K562 (cell line): ENCODE results near the gene MAST3. TPM values are rescaled to one million over a fixed set of nuclear protein-coding genes. Genes with fewer than 3 reads are reported as not detected.

Source experiments
- GTF2F1 ChIP-seq: IDR thresholded peaks from 2 replicates; pipeline ENCODE4 v1.6.1; 2011; ENCODE audit warnings: low read depth, low read length, improper control_type of control experiment
- KDM5B ChIP-seq: fragments of 200-600 bp; sonication (generic); IDR thresholded peaks from 2 replicates; pipeline ENCODE4 v1.6.1; 2012; ENCODE audit warnings: low read depth, mild to moderate bottlenecking, moderate library complexity, low read length, control low read depth, inconsistent platforms; ENCODE audit not compliant: insufficient replicate concordance
- KHSRP ChIP-seq: fragments of 450-650 bp; IDR thresholded peaks from 2 replicates; pipeline ENCODE4 v1.6.1; 2017
- PHF8 ChIP-seq: fragments of 200-600 bp; sonication (generic); IDR thresholded peaks from 2 replicates; pipeline ENCODE4 v1.6.1; 2012; ENCODE audit warnings: mixed run types, mild to moderate bottlenecking, inconsistent platforms, low read length, moderate library complexity, borderline replicate concordance
- POLR2B ChIP-seq: fragments of 450-650 bp; IDR thresholded peaks from 2 replicates; pipeline ENCODE4 v1.6.1; 2018; ENCODE audit warnings: low read depth; ENCODE audit not compliant: partially characterized antibody
- RAD51 ChIP-seq: fragments of 450-650 bp; IDR thresholded peaks from 2 replicates; pipeline ENCODE4 v1.7.1; 2016; ENCODE audit warnings: low read depth, mild to moderate bottlenecking, borderline replicate concordance
- RBFOX2 ChIP-seq: fragments of 200-400 bp; formaldehyde crosslinking; IDR thresholded peaks from 2 replicates; pipeline ENCODE4 v1.6.1; 2017; ENCODE audit warnings: low read depth, mild to moderate bottlenecking, low read length, moderate library complexity
- SIN3A ChIP-seq, 2 experiments: fragments of 150-350 bp in 1 of 2; IDR thresholded peaks; 2 replicates each; pipeline ENCODE4 v1.6.1; 2011 to 2016; ENCODE audit warnings: borderline replicate concordance in 2 of 2, low read depth in 2 of 2, low read length in 2 of 2, mild to moderate bottlenecking in 2 of 2, moderate library complexity in 2 of 2; ENCODE audit not compliant: control insufficient read depth in 1 of 2
- ZBTB7A ChIP-seq: IDR thresholded peaks from 2 replicates; pipeline ENCODE4 v1.6.1; 2011; ENCODE audit warnings: low read depth, mild to moderate bottlenecking, low read length, moderate library complexity, borderline replicate concordance; ENCODE audit not compliant: control insufficient read depth
- ZNF76 ChIP-seq: fragments of 250-450 bp; sonication (Bioruptor Pico); IDR thresholded peaks from 2 replicates; pipeline ENCODE4 v1.4.0; 2020; ENCODE audit warnings: mild to moderate bottlenecking, moderate library complexity, borderline replicate concordance
- polyA plus RNA-seq, 8 experiments: library from polyadenylated mRNA; depleted of rRNA in 4 of 8; stranded (reverse) in 5 of 8; unstranded in 3 of 8; fragments of >200 nt; fragmentation: Nextera tagmentation in 2 of 8; fragmentation: Illumina TruSeq in 1 of 8; extraction: Ambion mirVana in 2 of 8; extraction: Trizol in 1 of 8; gene quantifications; 2 replicates each; pipeline versions ENCODE4 v1.2.1 to v1.2.3, GENCODE V29; 2011 to 2014; ENCODE audit warnings: inconsistent platforms in 1 of 8, missing spikeins in 1 of 8
- total RNA-seq, 7 experiments: library from RNA; depleted of rRNA in 6 of 7; stranded (reverse); fragments of >200 nt in 6 of 7; fragmentation: Illumina TruSeq in 2 of 7; extraction: Trizol in 2 of 7; gene quantifications; 2 replicates each; pipeline versions ENCODE4 v1.2.1 to v1.2.3, GENCODE V29; 2011 to 2021; ENCODE audit warnings: low replicate concordance in 1 of 7
- TF ChIP-seq, protein P1 (sequence below): conservative IDR thresholded peaks from 2 replicates; pipeline ENCODE4 v1.6.1; 2011; ENCODE audit warnings: low read depth, mild to moderate bottlenecking, low read length; ENCODE audit not compliant: control insufficient read depth
- TF ChIP-seq, protein P2 (sequence below): fragments of 250-450 bp; sonication (Bioruptor Pico); IDR thresholded peaks from 2 replicates; pipeline ENCODE4 v1.8.0; 2022; ENCODE audit warnings: inconsistent platforms, mild to moderate bottlenecking, moderate library complexity, borderline replicate concordance
- TF ChIP-seq, protein P3 (sequence below): fragments of 450-650 bp; IDR thresholded peaks from 2 replicates; pipeline ENCODE4 v1.6.1; 2018; ENCODE audit not compliant: partially characterized antibody
- TF ChIP-seq, protein P4 (sequence below), 2 experiments: fragments of 450-650 bp; conservative IDR thresholded peaks; 2 replicates each; pipeline ENCODE4 v1.6.1; 2017; ENCODE audit warnings: mild to moderate bottlenecking in 2 of 2, moderate library complexity in 2 of 2
- TF ChIP-seq, protein P5 (sequence below): fragments of 450-650 bp; IDR thresholded peaks from 2 replicates; pipeline ENCODE4 v1.6.1; 2016; ENCODE audit warnings: borderline replicate concordance

Gene MAST3
- total and polyA plus RNA-seq, 9 of the 15 experiments (the other 6 are each of a cell fraction or from before 2014, with no cell fraction given): 0.94 to 9.9 (median 2.4) TPM

DNA sequence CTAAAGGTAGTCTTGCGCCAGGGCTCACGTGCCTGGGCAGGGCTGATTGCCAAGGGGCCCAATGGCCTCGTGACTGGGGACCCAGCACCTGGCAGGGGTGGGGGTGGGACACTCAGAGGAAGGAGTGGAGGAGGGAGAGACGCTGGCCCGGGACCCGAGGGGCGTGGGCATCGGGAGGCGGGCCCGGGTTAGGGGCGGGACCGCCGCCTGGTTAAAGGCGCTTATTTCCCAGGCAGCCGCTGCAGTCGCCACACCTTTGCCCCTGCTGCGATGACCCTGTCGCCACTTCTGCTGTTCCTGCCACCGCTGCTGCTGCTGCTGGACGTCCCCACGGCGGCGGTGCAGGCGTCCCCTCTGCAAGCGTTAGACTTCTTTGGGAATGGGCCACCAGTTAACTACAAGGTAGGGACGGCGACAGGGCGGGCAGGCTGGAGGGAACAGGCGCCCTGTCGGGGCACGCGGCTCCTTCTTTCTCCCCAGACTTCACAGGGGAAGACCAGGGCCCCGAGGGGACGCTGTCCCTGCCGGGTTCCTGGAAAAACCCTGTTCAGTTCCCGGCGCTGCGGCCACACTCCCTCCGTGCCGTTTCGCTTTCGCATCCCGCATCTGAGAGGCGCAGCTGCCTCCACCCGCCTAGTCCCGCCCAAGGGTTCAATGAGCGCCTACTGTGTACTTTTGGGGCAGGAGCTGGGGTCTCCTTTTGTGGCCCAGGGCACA lies 76.2 kb downstream of the MAST3 start, which contains the start of gene IFI30 (continued):
- TF ChIP-seq RBFOX2 (peak; percentile 92), ZNF76 (CRISPR knock-in tag) (no peak), KHSRP (no peak), SIN3A (IDR thresholded peaks at IDR 0.05; ENCODE audit: borderline replicate concordance in 2 of 2, control insufficient read depth in 1 of 2, low read depth in 2 of 2, low read length in 2 of 2) (peak; percentile 15 to 74; a peak in 2 of 4 replicates), GTF2F1 (0 out of 2 replicates have a peak, but pooled peaks have one; percentile 66), PHF8 (peak; percentile 64; the same call in 1 of the 2 replicates), ZBTB7A (peak; percentile 83), KDM5B (peak; percentile 80), POLR2B (peak; percentile 60), RAD51 (peak; percentile 51; the same call in 1 of the 2 replicates)
- TF ChIP-seq, protein P1, sequence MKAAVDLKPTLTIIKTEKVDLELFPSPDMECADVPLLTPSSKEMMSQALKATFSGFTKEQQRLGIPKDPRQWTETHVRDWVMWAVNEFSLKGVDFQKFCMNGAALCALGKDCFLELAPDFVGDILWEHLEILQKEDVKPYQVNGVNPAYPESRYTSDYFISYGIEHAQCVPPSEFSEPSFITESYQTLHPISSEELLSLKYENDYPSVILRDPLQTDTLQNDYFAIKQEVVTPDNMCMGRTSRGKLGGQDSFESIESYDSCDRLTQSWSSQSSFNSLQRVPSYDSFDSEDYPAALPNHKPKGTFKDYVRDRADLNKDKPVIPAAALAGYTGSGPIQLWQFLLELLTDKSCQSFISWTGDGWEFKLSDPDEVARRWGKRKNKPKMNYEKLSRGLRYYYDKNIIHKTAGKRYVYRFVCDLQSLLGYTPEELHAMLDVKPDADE: peak; percentile 74; the same call in 1 of the 2 replicates
- TF ChIP-seq, protein P2, sequence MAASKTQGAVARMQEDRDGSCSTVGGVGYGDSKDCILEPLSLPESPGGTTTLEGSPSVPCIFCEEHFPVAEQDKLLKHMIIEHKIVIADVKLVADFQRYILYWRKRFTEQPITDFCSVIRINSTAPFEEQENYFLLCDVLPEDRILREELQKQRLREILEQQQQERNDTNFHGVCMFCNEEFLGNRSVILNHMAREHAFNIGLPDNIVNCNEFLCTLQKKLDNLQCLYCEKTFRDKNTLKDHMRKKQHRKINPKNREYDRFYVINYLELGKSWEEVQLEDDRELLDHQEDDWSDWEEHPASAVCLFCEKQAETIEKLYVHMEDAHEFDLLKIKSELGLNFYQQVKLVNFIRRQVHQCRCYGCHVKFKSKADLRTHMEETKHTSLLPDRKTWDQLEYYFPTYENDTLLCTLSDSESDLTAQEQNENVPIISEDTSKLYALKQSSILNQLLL (CRISPR knock-in tag): no peak
- TF ChIP-seq, protein P3, sequence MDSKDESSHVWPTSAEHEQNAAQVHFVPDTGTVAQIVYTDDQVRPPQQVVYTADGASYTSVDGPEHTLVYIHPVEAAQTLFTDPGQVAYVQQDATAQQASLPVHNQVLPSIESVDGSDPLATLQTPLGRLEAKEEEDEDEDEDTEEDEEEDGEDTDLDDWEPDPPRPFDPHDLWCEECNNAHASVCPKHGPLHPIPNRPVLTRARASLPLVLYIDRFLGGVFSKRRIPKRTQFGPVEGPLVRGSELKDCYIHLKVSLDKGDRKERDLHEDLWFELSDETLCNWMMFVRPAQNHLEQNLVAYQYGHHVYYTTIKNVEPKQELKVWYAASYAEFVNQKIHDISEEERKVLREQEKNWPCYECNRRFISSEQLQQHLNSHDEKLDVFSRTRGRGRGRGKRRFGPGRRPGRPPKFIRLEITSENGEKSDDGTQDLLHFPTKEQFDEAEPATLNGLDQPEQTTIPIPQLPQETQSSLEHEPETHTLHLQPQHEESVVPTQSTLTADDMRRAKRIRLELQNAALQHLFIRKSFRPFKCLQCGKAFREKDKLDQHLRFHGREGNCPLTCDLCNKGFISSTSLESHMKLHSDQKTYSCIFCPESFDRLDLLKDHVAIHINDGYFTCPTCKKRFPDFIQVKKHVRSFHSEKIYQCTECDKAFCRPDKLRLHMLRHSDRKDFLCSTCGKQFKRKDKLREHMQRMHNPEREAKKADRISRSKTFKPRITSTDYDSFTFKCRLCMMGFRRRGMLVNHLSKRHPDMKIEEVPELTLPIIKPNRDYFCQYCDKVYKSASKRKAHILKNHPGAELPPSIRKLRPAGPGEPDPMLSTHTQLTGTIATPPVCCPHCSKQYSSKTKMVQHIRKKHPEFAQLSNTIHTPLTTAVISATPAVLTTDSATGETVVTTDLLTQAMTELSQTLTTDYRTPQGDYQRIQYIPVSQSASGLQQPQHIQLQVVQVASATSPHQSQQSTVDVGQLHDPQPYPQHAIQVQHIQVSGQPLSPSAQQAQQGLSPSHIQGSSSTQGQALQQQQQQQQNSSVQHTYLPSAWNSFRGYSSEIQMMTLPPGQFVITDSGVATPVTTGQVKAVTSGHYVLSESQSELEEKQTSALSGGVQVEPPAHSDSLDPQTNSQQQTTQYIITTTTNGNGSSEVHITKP: peak; percentile 73
- TF ChIP-seq, protein P4, sequence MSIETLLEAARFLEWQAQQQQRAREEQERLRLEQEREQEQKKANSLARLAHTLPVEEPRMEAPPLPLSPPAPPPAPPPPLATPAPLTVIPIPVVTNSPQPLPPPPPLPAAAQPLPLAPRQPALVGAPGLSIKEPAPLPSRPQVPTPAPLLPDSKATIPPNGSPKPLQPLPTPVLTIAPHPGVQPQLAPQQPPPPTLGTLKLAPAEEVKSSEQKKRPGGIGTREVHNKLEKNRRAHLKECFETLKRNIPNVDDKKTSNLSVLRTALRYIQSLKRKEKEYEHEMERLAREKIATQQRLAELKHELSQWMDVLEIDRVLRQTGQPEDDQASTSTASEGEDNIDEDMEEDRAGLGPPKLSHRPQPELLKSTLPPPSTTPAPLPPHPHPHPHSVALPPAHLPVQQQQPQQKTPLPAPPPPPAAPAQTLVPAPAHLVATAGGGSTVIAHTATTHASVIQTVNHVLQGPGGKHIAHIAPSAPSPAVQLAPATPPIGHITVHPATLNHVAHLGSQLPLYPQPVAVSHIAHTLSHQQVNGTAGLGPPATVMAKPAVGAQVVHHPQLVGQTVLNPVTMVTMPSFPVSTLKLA (conservative IDR thresholded peaks at IDR 0.05): peak; percentile 40 to 47
- TF ChIP-seq, protein P5, sequence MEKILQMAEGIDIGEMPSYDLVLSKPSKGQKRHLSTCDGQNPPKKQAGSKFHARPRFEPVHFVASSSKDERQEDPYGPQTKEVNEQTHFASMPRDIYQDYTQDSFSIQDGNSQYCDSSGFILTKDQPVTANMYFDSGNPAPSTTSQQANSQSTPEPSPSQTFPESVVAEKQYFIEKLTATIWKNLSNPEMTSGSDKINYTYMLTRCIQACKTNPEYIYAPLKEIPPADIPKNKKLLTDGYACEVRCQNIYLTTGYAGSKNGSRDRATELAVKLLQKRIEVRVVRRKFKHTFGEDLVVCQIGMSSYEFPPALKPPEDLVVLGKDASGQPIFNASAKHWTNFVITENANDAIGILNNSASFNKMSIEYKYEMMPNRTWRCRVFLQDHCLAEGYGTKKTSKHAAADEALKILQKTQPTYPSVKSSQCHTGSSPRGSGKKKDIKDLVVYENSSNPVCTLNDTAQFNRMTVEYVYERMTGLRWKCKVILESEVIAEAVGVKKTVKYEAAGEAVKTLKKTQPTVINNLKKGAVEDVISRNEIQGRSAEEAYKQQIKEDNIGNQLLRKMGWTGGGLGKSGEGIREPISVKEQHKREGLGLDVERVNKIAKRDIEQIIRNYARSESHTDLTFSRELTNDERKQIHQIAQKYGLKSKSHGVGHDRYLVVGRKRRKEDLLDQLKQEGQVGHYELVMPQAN: 0 out of 2 replicates have a peak, but pooled peaks have one; percentile 3
